ENCODE data around the gene DUOXA2. TPM values are rescaled to one million over a fixed set of nuclear protein-coding genes. Genes with fewer than 3 reads are reported as not detected.

The DUOXA2 gene
- total RNA-seq, 1 experiment from 2014 or later: not detected

DNA sequence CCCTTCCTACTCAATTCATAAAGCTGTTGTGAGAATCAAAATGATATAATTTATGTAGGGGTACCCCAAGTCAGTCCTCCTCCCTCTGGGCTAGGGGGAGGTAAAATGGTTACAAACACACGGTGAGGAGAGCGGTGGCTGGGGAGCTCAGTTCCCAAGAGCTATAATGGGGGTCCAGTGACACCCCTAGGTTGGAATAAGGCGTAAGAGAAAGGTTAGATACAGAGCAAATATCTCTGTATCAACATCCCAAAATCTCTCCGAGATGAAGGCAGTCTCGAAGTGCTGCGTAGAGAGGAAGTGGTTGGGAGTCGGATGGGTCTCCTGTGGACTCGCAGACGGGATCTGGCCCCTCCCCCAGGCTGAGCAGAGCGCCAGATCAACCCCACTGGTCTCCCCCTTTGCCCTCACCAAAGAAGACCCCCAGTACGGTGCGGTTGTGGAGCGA, 2.0 kb upstream of the DUOXA2 start:
- TF ChIP-seq EZH2phosphoT487 (IDR thresholded peaks at IDR 0.05; ENCODE audit: borderline replicate concordance, low read length) (no peak), EZH2 (IDR thresholded peaks at IDR 0.05; ENCODE audit: low read length, unreplicated experiment) (no peak)
- TF ChIP-seq, protein P1, sequence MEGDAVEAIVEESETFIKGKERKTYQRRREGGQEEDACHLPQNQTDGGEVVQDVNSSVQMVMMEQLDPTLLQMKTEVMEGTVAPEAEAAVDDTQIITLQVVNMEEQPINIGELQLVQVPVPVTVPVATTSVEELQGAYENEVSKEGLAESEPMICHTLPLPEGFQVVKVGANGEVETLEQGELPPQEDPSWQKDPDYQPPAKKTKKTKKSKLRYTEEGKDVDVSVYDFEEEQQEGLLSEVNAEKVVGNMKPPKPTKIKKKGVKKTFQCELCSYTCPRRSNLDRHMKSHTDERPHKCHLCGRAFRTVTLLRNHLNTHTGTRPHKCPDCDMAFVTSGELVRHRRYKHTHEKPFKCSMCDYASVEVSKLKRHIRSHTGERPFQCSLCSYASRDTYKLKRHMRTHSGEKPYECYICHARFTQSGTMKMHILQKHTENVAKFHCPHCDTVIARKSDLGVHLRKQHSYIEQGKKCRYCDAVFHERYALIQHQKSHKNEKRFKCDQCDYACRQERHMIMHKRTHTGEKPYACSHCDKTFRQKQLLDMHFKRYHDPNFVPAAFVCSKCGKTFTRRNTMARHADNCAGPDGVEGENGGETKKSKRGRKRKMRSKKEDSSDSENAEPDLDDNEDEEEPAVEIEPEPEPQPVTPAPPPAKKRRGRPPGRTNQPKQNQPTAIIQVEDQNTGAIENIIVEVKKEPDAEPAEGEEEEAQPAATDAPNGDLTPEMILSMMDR (conservative IDR thresholded peaks at IDR 0.05; ENCODE audit: low read depth, low read length): no peak
- CTCF ChIA-PET: no interaction called here
- H3K9me3 ChIP-seq (ENCODE audit: low read length): no peaks in the 10 kb centered on the region
- H3K4me2 ChIP-seq (ENCODE audit: low read length): no peak overlapping the region
- no peaks in the 10 kb centered on the region for H3K4me1 ChIP-seq (ENCODE audit: insufficient read depth, low read length)
- no peaks in the 10 kb centered on the region for H3K79me2 ChIP-seq (ENCODE audit: low read length)
- H2AFZ ChIP-seq (ENCODE audit: low read length): no peak overlapping the region
- ATAC-seq (no peak), DNase-seq (no peak)
- H3K27me3 ChIP-seq (ENCODE audit: low read length): peaks cover 28% of the 10 kb centered on the region
- no peaks in the 10 kb centered on the region for H3K9me2 ChIP-seq (replicated peaks; ENCODE audit: low read length)
- POLR2A ChIA-PET (ENCODE audit: unreplicated experiment): no interaction called here
- no peaks in the 10 kb centered on the region for H3K36me3 ChIP-seq (ENCODE audit: low read depth, low read length)
- no peak overlapping the region for H3K4me3 ChIP-seq (ENCODE audit: low read length)
- no peaks in the 10 kb centered on the region for H3F3A ChIP-seq (ENCODE audit: low read length, unreplicated experiment)
- BruUV-seq (replicated peaks): no TSS peak
- no peak overlapping the region for H3K27ac ChIP-seq (ENCODE audit: low read length)
- H3K9ac ChIP-seq (ENCODE audit: low read length): no peak overlapping the region
- intact Hi-C loops (cut with micrococcal nuclease): no loop called here
- no peaks in the 10 kb centered on the region for H4K20me1 ChIP-seq (ENCODE audit: low read length)

DNA sequence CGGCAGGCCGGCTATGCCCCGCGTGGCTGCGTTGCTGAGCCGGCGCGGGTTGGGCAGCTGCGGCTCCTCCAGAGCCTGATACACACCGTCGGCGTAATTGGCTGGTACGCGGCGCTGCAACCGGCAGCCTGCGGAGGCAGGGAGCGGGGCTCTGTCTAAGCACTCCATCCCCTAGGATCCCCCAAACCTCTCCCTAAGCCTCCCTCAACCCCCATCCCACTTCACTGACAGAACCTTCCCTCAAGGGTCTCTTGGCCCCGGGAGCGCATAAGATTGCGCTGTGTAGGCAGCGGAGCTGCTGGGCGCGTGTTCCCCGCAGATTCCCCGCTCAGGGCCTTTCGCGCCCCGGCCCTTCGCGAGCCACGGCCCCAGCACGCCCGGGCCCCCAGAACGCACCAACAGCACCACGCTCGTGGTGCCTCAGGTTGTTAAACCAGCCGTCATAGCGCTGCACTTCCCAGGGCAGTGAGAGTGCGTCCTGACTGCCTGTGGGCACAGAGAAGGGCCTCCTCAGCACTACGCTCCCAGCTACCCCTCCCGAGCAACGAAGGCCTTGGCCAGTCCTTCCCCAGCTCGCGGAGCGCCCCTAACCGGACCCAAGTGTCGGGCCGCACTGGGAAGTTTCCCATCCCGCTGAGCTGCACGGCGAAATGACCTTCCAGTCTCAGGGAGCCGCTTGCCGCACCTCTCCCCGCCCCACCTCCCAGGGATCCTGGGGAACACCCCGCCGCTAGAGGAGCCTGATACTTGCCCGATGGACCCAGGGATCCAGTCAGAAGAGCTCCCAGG, 1.3 kb upstream of the DUOXA2 start:
- no peak for TF ChIP-seq EZH2 (IDR thresholded peaks at IDR 0.05; ENCODE audit: low read length, unreplicated experiment)
- TF ChIP-seq, protein P1 (conservative IDR thresholded peaks at IDR 0.05; ENCODE audit: low read depth, low read length): no peak
- no peak for TF ChIP-seq EZH2phosphoT487 (IDR thresholded peaks at IDR 0.05; ENCODE audit: borderline replicate concordance, low read length)
- Histone ChIP-seq H3K4me3 (ENCODE audit: low read length) (no peak overlapping the region), H3K4me1 (ENCODE audit: insufficient read depth, low read length) (no peaks in the 10 kb centered on the region), H3K27me3 (ENCODE audit: low read length) (peaks cover 28% of the 10 kb centered on the region), H3K9ac (ENCODE audit: low read length) (no peak overlapping the region), H4K20me1 (ENCODE audit: low read length) (no peaks in the 10 kb centered on the region), H3K9me2 (replicated peaks; ENCODE audit: low read length) (no peaks in the 10 kb centered on the region), H2AFZ (ENCODE audit: low read length) (no peak overlapping the region), H3K79me2 (ENCODE audit: low read length) (no peaks in the 10 kb centered on the region), H3K36me3 (ENCODE audit: low read depth, low read length) (no peaks in the 10 kb centered on the region), H3K27ac (ENCODE audit: low read length) (no peak overlapping the region), H3K9me3 (ENCODE audit: low read length) (no peaks in the 10 kb centered on the region), H3F3A (ENCODE audit: low read length, unreplicated experiment) (no peaks in the 10 kb centered on the region), H3K4me2 (ENCODE audit: low read length) (no peak overlapping the region)
- no TSS peak for BruUV-seq (replicated peaks)
- 0 out of 2 replicates have a peak, but pooled peaks have one; percentile 36 for ATAC-seq
- ChIA-PET POLR2A (ENCODE audit: unreplicated experiment) (no interaction called here), CTCF (no interaction called here)
- intact Hi-C loops (cut with micrococcal nuclease): no loop called here
- no peak for DNase-seq

DNA sequence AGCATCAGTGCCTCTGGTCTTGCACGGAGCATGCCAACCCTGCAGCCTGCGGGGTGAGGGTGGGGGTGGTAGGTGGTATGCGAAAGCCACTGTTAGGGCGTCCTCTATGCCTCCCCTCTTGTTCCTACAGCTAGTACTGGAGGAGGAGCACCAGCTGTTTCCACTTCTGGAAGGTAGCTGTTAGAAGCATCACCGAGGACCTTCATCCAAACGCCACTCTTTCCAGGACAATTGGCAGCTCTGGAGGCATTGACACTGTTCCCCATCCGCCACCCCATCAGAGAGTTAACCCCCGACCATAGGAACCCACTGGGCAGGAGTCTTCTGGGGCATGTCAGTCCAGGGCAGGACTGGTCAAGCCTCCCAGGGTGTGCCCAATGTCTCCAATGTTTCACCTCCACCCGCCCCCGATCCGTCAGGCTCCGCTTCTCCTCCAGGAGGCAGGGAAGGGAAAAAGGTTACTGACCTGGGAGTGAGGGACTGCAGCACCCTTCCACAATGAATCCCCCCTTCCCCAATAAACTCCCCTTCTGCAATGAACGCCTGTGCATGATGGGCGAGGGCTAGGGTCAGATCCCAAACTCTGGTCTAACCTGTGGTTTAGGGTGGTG, 641 bp upstream of the DUOXA2 start:
- Histone ChIP-seq H3K36me3 (ENCODE audit: low read depth, low read length) (no peaks in the 10 kb centered on the region), H2AFZ (ENCODE audit: low read length) (no peak overlapping the region), H3K4me3 (ENCODE audit: low read length) (no peak overlapping the region), H3K4me2 (ENCODE audit: low read length) (no peak overlapping the region), H3K79me2 (ENCODE audit: low read length) (no peaks in the 10 kb centered on the region), H4K20me1 (ENCODE audit: low read length) (no peaks in the 10 kb centered on the region), H3K9ac (ENCODE audit: low read length) (no peak overlapping the region), H3K9me2 (replicated peaks; ENCODE audit: low read length) (no peaks in the 10 kb centered on the region), H3K4me1 (ENCODE audit: insufficient read depth, low read length) (no peaks in the 10 kb centered on the region), H3K27ac (ENCODE audit: low read length) (no peak overlapping the region), H3F3A (ENCODE audit: low read length, unreplicated experiment) (no peaks in the 10 kb centered on the region), H3K27me3 (ENCODE audit: low read length) (peaks cover 28% of the 10 kb centered on the region), H3K9me3 (ENCODE audit: low read length) (no peaks in the 10 kb centered on the region)
- CTCF ChIA-PET: no interaction called here
- POLR2A ChIA-PET (ENCODE audit: unreplicated experiment): no interaction called here
- no peak for DNase-seq
- TF ChIP-seq EZH2phosphoT487 (IDR thresholded peaks at IDR 0.05; ENCODE audit: borderline replicate concordance, low read length): no peak
- intact Hi-C loops (cut with micrococcal nuclease): no loop called here
- BruUV-seq (replicated peaks): no TSS peak
- ATAC-seq: no peak

Measured in PC-3 (cell line).